ENCODE results near the gene CXXC5. TPM values are rescaled to one million over a fixed set of nuclear protein-coding genes. Genes with fewer than 3 reads are reported as not detected.
A peak's percentile ranks its signal among the peaks of the same experiment; 100 is the strongest.

Gene CXXC5
- total RNA-seq, 1 experiment from 2014 or later, result 96.8 TPM

DNA sequence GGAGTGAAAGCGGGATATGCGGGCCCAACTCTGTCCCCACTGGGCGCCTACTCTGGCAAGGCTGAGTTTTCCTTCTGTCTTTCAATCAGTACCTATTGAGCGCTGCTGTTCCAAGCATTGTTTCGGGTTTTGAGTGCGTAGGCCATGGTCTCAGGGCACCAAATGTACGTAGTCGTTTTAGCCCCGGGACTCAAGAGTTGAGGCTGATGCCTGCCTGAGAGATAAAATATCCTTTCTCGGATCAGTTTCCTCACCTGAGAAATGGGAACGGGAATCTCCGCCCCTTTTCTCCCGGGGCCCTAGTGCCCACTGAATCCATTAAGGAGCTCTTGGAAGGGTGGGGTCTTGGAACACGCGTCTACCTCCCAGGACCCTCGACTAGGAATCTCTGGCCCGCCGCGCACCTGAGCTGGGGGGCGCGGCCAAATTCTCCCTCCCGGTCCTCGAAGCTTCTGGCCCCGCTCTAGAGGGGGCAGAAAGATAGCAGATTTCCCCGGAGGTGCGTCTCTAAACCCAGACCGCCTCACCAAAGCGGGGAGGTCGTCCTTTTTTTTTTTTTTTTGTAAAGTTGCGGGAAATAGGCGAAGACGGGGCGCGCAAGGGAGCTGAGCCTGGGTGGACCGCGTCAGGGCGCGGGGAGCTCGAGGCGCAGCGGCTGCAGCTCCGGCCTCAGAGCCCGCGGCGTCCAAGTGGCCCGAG, 494 bp upstream of the CXXC5 start:
- no peak for DNase-seq (ENCODE audit: low read depth)
- in situ Hi-C loops (cut with HindIII; ENCODE audit: low pct_unique_long_range_greater_than_20kb, low sequenced_read_pairs), result no loop called here

DNA sequence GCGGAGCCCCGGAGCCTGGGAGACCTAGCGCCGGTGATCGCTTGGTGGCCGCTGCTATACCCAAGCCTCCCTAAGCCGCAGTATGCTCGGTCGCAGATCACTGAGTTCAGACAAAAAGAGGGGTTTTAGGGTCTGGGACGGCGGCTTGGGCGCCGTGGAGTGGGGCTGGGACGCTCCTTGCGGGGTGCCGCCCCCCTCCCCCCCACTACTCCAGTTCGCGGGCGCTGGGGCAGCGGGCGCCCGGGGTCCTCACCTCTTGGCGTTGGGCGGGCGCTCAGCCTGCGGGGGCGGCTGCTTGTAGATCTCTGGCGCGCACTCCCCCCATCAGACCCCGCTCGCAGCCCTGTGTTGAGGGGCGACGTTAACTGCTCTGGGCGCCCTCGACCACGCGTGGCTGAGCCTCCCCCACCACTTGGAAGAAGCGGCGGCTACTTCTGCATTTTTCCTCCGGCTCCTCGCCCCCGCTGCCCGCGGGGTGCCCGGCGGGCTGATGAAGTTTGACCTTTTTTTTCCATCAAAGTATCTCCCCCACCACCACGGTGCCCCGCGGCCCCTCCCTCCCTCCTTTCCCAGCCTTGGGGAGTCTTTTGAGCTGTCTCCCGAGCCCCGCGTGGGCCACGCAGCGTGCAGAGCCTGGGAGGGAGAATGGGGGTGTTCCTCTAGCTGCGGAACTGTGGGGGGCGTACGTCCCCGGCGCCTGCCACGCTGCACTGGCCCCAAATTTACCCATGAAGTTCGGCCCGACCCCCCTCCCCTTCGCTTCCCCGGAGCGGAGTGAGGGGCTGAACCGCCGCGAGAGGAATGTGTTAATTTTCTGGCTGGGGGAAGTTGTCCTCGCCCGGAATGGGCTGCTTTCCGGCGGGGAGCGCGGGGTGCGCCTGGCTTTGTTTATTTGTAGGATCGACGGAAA, 1.2 kb downstream of the CXXC5 start:
- DNase-seq (ENCODE audit: low read depth), result peak; percentile 44
- in situ Hi-C loops (cut with HindIII; ENCODE audit: low pct_unique_long_range_greater_than_20kb, low sequenced_read_pairs), result no loop called here

DNA sequence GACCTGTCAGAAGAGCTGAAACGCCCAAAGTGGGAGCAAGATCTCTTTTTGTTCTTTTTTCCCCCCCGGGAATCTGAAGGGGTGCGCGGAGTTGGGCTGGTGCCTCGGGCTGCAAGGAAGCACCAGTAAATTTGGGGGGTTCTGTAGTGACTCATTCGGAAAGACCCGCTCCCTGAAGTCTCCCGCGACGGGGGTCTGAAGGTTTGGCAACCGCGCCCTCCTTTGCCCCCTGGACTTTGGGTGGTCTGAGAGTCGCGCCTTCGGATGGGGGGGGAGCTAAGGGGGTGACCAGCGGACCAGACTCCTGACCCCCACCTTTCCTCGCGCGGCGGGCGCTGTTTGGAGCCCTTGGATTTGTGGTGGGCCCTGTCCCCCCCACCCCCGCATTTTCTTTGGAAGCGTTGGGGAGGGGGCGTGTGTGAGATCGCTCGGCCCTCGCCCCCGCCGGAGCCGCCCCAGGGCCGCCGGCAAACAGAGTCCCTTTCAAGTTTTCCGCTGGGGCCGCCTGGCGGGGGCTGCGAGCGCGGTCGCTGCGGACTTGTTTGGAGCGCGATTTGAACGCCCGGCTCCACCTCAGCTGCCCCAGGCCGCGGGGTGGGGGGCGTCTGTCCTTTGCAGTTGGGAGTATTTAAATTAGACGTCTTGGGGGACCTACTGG, 2.0 kb downstream of the CXXC5 start:
- DNase-seq (ENCODE audit: low read depth), result no peak
- in situ Hi-C loops (cut with HindIII; ENCODE audit: low pct_unique_long_range_greater_than_20kb, low sequenced_read_pairs), result no loop called here

GRCh38 chr5:139650689-139651042, 2.5 kb downstream of the CXXC5 start:
- in situ Hi-C loops (cut with HindIII; ENCODE audit: low pct_unique_long_range_greater_than_20kb, low sequenced_read_pairs), result no loop called here
- DNase-seq (ENCODE audit: low read depth), result no peak

GRCh38 chr5:139651043-139651834, 3.1 kb downstream of the CXXC5 start:
- DNase-seq (ENCODE audit: low read depth), result peak; percentile 65
- in situ Hi-C loops (cut with HindIII; ENCODE audit: low pct_unique_long_range_greater_than_20kb, low sequenced_read_pairs), result no loop called here

GRCh38 chr5:139651853-139652787, 4.0 kb downstream of the CXXC5 start:
- in situ Hi-C loops (cut with HindIII; ENCODE audit: low pct_unique_long_range_greater_than_20kb, low sequenced_read_pairs), result no loop called here
- peak; percentile 99 for DNase-seq (ENCODE audit: low read depth)

- in situ Hi-C loops (cut with HindIII; ENCODE audit: low pct_unique_long_range_greater_than_20kb, low sequenced_read_pairs), result no loop called here
These were observed 4.7 kb downstream of the CXXC5 start for GRCh38 chr5:139652788-139653241.

DNA sequence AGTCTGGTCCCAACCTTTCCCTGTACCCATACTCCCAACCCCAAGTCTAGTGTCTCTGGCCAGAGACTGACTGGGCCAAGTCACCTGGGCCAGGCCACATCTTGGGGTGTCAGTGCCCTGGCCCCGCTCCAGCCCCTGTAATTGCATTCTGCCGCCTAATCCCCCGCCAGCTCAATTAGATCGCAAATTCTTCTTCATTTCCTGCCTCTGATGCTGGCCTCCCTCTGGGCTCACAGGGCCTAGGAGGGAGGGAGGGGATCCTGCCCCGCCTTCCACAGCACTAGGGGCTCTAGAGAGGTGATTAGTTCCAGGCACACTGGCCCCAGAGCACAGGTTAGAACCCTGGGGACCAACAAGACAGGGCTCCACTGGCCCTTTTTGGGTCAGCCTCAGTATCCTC, 5.5 kb downstream of the CXXC5 start:
- in situ Hi-C loops (cut with HindIII; ENCODE audit: low pct_unique_long_range_greater_than_20kb, low sequenced_read_pairs), result no loop called here
- DNase-seq (ENCODE audit: low read depth), result no peak

More at GRCh38 chr5:139652788-139653241, 4.7 kb downstream of the CXXC5 start:
- DNase-seq (ENCODE audit: low read depth), result no peak

GRCh38 chr5:139654464-139654863, 6.3 kb downstream of the CXXC5 start:
- in situ Hi-C loops (cut with HindIII; ENCODE audit: low pct_unique_long_range_greater_than_20kb, low sequenced_read_pairs), result no loop called here
- no peak for DNase-seq (ENCODE audit: low read depth)

DNA sequence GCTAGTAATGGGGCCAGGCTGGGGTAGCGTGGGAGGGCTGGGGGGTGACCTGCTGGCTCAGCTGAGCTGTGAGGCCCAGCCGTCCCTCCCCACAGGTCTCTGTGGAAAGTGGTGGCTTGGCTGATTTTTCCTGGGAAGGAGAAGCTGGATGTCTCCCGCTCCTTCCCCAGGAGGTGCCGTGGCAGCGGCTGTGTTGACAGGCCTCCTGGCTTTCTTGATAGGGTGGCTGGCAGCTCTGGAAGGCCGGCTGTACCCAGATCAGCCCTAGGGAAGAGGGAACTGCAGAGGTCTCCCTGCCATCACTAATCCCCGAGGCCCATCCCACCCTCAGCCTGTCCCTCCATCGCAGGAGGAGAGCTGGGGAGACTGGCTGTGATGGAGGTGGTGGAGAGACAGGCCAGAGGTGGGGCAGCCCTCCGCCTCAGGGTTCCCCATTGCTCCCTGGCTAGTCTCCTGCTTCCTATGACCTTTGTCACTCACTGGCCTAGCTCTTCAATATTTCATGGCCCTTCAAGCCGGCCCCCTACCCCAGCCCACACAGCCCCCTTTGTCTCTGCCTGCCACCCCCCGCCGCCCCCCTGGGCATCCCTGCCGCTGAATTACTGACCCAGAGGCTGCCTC, 6.8 kb downstream of the CXXC5 start:
- in situ Hi-C loops (cut with HindIII; ENCODE audit: low pct_unique_long_range_greater_than_20kb, low sequenced_read_pairs), result no loop called here
- DNase-seq (ENCODE audit: low read depth), result no peak

DNA sequence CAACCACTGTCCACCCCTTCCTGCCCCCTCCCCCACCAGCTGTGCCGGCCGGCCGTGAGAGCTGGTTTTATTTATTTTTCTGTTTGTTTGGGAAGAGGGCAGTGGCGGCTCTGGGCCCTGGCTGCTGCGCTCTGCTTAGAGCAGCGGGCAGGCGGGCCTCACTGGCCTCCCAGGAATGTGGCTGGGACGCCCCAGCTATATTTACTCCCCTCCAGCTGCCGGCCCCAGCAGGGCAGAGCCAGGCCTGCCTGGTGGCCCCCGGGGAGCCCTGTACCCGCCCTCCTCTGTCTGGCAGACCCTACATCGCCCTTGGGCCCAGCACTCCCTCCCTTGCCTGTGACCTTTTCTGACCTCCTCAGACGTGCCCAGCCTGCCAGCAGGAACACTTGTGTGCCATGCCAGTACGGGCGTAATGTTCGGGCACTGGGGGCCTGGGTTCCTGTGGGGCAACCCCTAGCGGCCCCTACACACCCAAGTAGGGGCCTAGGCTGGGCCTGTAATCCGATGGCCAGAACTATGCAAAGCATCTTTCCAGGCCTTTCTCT, 7.7 kb downstream of the CXXC5 start:
- in situ Hi-C loops (cut with HindIII; ENCODE audit: low pct_unique_long_range_greater_than_20kb, low sequenced_read_pairs), result no loop called here
- peak; percentile 37 for DNase-seq (ENCODE audit: low read depth)

GRCh38 chr5:139657363-139658321, 9.5 kb downstream of the CXXC5 start:
- in situ Hi-C loops (cut with HindIII; ENCODE audit: low pct_unique_long_range_greater_than_20kb, low sequenced_read_pairs), result no loop called here
- no peak for DNase-seq (ENCODE audit: low read depth)

- in situ Hi-C loops (cut with HindIII; ENCODE audit: low pct_unique_long_range_greater_than_20kb, low sequenced_read_pairs), result no loop called here
- DNase-seq (ENCODE audit: low read depth), result no peak
These were observed 10.4 kb downstream of the CXXC5 start for GRCh38 chr5:139658501-139658927.

DNA sequence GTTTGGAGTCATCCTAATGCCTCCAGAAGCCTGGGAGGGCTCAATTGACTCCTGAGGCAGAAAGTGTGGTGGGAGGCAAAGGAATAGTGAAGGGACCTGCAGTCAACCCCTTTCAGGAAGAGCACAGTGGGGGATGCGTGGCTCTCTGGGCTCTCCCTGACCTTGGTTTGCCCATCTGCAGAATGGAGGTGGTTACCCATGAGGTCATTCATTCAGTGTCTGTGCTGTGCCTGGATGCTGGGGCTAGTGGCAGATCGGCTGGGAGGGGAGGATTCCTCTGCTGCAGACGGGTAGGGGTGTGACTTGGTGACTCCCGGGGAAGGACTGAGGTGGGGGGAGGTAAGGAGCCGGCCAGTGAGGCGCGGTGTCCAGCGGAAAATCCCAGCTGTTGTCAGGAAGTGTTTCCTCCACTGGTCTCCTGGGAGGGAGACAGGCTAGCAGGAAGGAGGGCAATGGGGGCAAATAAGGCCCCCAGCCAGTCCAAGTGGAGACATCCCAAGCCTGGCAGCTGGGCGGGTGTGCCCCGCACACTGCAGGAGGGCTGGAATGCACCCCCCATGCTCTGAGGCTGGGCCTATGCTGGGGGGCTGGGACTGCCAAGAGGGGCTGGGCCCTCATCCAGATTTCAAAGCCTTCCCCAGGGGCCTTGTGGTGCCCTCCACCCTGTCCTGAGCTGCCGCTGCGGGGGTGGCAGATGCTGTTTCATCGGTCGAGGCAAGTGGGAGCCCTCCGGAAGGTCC, 10.9 kb downstream of the CXXC5 start:
- DNase-seq (ENCODE audit: low read depth), result peak; percentile 69
- in situ Hi-C loops (cut with HindIII; ENCODE audit: low pct_unique_long_range_greater_than_20kb, low sequenced_read_pairs), result no loop called here

GRCh38 chr5:139659695-139660101, 11.5 kb downstream of the CXXC5 start:
- in situ Hi-C loops (cut with HindIII; ENCODE audit: low pct_unique_long_range_greater_than_20kb, low sequenced_read_pairs), result no loop called here
- no peak for DNase-seq (ENCODE audit: low read depth)

Measured in Caki2 (cell line).